ENCODE data around the gene RNFT2. TPM values are rescaled to one million over a fixed set of nuclear protein-coding genes. Genes with fewer than 3 reads are reported as not detected.

Gene RNFT2
- total RNA-seq, 1 experiment from 2014 or later, result 12.3 TPM

DNA sequence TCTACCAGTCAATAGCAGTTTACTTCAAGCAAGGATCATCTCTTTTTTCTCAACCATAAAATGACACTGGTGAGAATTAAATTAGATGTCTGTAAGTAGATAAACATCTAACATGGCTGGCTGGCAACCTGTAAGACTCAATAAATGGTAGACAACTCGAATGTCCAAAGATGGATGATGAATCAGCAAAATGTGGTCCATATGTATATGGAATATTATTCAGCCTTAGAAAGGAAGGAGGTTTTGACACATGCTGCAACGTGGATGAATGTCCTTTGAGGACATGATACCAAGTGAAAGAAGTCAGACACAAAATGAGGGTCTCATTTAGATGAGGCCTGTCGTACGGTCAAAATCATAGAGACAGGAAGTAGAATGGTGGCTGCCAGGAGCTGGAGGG, 46.5 kb upstream of the RNFT2 start:
- Histone ChIP-seq H3K36me3 (ENCODE audit: control insufficient read depth, insufficient read depth, low read length) (no peaks in the 10 kb centered on the region), H3K4me3 (ENCODE audit: low read depth in 2 of 2, low read length in 2 of 2) (no peak overlapping the region), H3K27me3 (ENCODE audit: control insufficient read depth, insufficient read depth, low read length) (no peaks in the 10 kb centered on the region), H3K4me1 (ENCODE audit: control insufficient read depth, insufficient read depth, low read length) (peaks cover 13% of the 10 kb centered on the region), H3K27ac (ENCODE audit: low read length) (no peak overlapping the region), H3K9me3 (ENCODE audit: control insufficient read depth, insufficient read depth, low read depth, low read length) (no peaks in the 10 kb centered on the region)
- TF ChIP-seq, protein P1, sequence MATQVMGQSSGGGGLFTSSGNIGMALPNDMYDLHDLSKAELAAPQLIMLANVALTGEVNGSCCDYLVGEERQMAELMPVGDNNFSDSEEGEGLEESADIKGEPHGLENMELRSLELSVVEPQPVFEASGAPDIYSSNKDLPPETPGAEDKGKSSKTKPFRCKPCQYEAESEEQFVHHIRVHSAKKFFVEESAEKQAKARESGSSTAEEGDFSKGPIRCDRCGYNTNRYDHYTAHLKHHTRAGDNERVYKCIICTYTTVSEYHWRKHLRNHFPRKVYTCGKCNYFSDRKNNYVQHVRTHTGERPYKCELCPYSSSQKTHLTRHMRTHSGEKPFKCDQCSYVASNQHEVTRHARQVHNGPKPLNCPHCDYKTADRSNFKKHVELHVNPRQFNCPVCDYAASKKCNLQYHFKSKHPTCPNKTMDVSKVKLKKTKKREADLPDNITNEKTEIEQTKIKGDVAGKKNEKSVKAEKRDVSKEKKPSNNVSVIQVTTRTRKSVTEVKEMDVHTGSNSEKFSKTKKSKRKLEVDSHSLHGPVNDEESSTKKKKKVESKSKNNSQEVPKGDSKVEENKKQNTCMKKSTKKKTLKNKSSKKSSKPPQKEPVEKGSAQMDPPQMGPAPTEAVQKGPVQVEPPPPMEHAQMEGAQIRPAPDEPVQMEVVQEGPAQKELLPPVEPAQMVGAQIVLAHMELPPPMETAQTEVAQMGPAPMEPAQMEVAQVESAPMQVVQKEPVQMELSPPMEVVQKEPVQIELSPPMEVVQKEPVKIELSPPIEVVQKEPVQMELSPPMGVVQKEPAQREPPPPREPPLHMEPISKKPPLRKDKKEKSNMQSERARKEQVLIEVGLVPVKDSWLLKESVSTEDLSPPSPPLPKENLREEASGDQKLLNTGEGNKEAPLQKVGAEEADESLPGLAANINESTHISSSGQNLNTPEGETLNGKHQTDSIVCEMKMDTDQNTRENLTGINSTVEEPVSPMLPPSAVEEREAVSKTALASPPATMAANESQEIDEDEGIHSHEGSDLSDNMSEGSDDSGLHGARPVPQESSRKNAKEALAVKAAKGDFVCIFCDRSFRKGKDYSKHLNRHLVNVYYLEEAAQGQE (IDR thresholded peaks at IDR 0.05; ENCODE audit: insufficient read depth in 1 of 2, low read depth in 2 of 2, low read length in 1 of 2), result no peak
- TF ChIP-seq SIN3A (IDR thresholded peaks at IDR 0.05; ENCODE audit: borderline replicate concordance, insufficient read depth, low read depth, low read length) (no peak), POLR2AphosphoS5 (IDR thresholded peaks at IDR 0.05; ENCODE audit: low read depth, low read length) (no peak), TCF7L2 (IDR thresholded peaks at IDR 0.05; ENCODE audit: low read depth, low read length) (no peak)
- TF ChIP-seq, protein P2, sequence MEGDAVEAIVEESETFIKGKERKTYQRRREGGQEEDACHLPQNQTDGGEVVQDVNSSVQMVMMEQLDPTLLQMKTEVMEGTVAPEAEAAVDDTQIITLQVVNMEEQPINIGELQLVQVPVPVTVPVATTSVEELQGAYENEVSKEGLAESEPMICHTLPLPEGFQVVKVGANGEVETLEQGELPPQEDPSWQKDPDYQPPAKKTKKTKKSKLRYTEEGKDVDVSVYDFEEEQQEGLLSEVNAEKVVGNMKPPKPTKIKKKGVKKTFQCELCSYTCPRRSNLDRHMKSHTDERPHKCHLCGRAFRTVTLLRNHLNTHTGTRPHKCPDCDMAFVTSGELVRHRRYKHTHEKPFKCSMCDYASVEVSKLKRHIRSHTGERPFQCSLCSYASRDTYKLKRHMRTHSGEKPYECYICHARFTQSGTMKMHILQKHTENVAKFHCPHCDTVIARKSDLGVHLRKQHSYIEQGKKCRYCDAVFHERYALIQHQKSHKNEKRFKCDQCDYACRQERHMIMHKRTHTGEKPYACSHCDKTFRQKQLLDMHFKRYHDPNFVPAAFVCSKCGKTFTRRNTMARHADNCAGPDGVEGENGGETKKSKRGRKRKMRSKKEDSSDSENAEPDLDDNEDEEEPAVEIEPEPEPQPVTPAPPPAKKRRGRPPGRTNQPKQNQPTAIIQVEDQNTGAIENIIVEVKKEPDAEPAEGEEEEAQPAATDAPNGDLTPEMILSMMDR (IDR thresholded peaks at IDR 0.05), result no peak
- no peak for ATAC-seq
- in situ Hi-C loops (cut with HindIII; ENCODE audit: low pct_unique_long_range_greater_than_20kb, low sequenced_read_pairs) (no loop called here), intact Hi-C loops (cut with micrococcal nuclease; ENCODE audit: unreplicated experiment) (no loop called here)
- ChIA-PET POLR2A (interaction anchor here (0.6 kb wide), 2 partner anchors 455 to 765 kb away, joined by 3 to 4 read pairs; no protein-coding TSS in a partner anchor), CTCF (interaction anchor here (0.7 kb wide), 1 partner anchor 476 kb away, joined by 10 read pairs; no protein-coding TSS in a partner anchor)
- no TSS peak for BruUV-seq (replicated peaks)
- no peak for DNase-seq (ENCODE audit: low read depth, low spot score)

DNA sequence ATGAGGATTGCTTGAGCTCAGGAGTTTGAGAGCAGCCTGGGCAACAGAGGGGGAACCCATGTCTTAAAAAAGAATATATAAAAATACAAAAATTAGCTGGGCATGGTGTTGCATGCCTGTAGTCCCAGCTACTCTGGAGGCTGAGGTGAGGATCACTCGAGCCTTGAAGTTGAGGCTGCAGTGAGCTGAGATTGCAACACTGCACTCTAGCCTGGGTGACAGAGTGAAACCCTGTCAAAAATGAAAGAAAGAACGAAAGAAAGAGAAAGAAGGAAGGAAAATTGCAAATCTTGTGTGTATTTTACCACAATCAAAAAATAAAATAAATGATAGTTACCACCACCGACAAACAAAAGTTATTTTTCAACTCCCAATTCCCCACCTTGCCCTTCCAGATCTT, 45.5 kb upstream of the RNFT2 start:
- DNase-seq (ENCODE audit: low read depth, low spot score), result no peak
- TF ChIP-seq SIN3A (IDR thresholded peaks at IDR 0.05; ENCODE audit: borderline replicate concordance, insufficient read depth, low read depth, low read length) (no peak), POLR2AphosphoS5 (IDR thresholded peaks at IDR 0.05; ENCODE audit: low read depth, low read length) (no peak), TCF7L2 (IDR thresholded peaks at IDR 0.05; ENCODE audit: low read depth, low read length) (no peak)
- TF ChIP-seq, protein P2 (IDR thresholded peaks at IDR 0.05), result no peak
- TF ChIP-seq, protein P1 (IDR thresholded peaks at IDR 0.05; ENCODE audit: insufficient read depth in 1 of 2, low read depth in 2 of 2, low read length in 1 of 2), result no peak
- ChIA-PET POLR2A (no interaction called here), CTCF (interaction anchor here (0.6 to 0.7 kb wide), 2 partner anchors 50 to 73 kb away, joined by 3 to 5 read pairs; no protein-coding TSS in a partner anchor)
- Histone ChIP-seq H3K36me3 (ENCODE audit: control insufficient read depth, insufficient read depth, low read length) (no peaks in the 10 kb centered on the region), H3K27me3 (ENCODE audit: control insufficient read depth, insufficient read depth, low read length) (no peaks in the 10 kb centered on the region), H3K9me3 (ENCODE audit: control insufficient read depth, insufficient read depth, low read depth, low read length) (no peaks in the 10 kb centered on the region), H3K4me1 (ENCODE audit: control insufficient read depth, insufficient read depth, low read length) (peaks cover 13% of the 10 kb centered on the region), H3K4me3 (ENCODE audit: low read depth in 2 of 2, low read length in 2 of 2) (no peak overlapping the region), H3K27ac (ENCODE audit: low read length) (no peak overlapping the region; the same call in 1 of the 2 replicates)
- no TSS peak for BruUV-seq (replicated peaks)
- in situ Hi-C loops (cut with HindIII; ENCODE audit: low pct_unique_long_range_greater_than_20kb, low sequenced_read_pairs) (no loop called here), intact Hi-C loops (cut with micrococcal nuclease; ENCODE audit: unreplicated experiment) (no loop called here)
- no peak for ATAC-seq

Measured in Panc1 (cell line).